H9 (cell line): ENCODE results near the gene FGF3. TPM values are rescaled to one million over a fixed set of nuclear protein-coding genes. Genes with fewer than 3 reads are reported as not detected.

ENCODE experiments used
- DNase-seq: peaks from one replicate; pipeline ENCODE4 v3.0.0-alpha.2; 2017
- H2AFZ ChIP-seq: one replicate; pipeline ENCODE4 v1.6.1; 2013; ENCODE audit warnings: mild to moderate bottlenecking, low read length, control low read depth, moderate library complexity
- H2AK5ac ChIP-seq: 2 replicates; pipeline ENCODE4 v1.6.1; 2013; ENCODE audit warnings: low read length, control low read depth, mixed read lengths; ENCODE audit not compliant: insufficient read length
- H2BK120ac ChIP-seq: one replicate; pipeline ENCODE4 v1.6.1; 2013; ENCODE audit warnings: low read depth, mild to moderate bottlenecking, low read length, control low read depth, inconsistent platforms; ENCODE audit not compliant: poor library complexity, severe bottlenecking
- H2BK12ac ChIP-seq: 2 replicates; pipeline ENCODE4 v1.6.1; 2013; ENCODE audit warnings: low read length, control low read depth, mixed read lengths, low read depth; ENCODE audit not compliant: insufficient read length
- H2BK15ac ChIP-seq: 2 replicates; pipeline ENCODE4 v1.6.1; 2013; ENCODE audit warnings: low read depth, low read length, control low read depth
- H2BK20ac ChIP-seq: one replicate; pipeline ENCODE4 v1.6.1; 2013; ENCODE audit warnings: low read depth, mild to moderate bottlenecking, low read length, control low read depth, inconsistent platforms; ENCODE audit not compliant: poor library complexity, severe bottlenecking
- H2BK5ac ChIP-seq: 2 replicates; pipeline ENCODE4 v1.6.1; 2013; ENCODE audit warnings: low read length, control low read depth, mixed read lengths; ENCODE audit not compliant: insufficient read length
- H3K14ac ChIP-seq: 2 replicates; pipeline ENCODE4 v1.6.1; 2013; ENCODE audit warnings: low read length, control low read depth; ENCODE audit not compliant: insufficient read depth
- H3K18ac ChIP-seq: 2 replicates; pipeline ENCODE4 v1.6.1; 2013; ENCODE audit warnings: low read depth, mild to moderate bottlenecking, mixed read lengths, low read length, control low read depth; ENCODE audit not compliant: insufficient read length
- H3K23ac ChIP-seq: 2 replicates; pipeline ENCODE4 v1.6.1; 2013; ENCODE audit warnings: low read length, control low read depth, mixed read lengths, low read depth; ENCODE audit not compliant: insufficient read length
- H3K23me2 ChIP-seq: 2 replicates; pipeline ENCODE4 v1.6.1; 2013; ENCODE audit warnings: low read depth, mild to moderate bottlenecking, mixed read lengths, low read length, control low read depth; ENCODE audit not compliant: insufficient read length, poor library complexity, severe bottlenecking
- H3K27ac ChIP-seq: 2 replicates; pipeline ENCODE4 v1.5.1; 2013; ENCODE audit warnings: low read length, control low read depth, mixed read lengths, low read depth; ENCODE audit not compliant: insufficient read length
- H3K27me3 ChIP-seq: 2 replicates; pipeline ENCODE4 v1.6.1; 2013; ENCODE audit warnings: low read length, control low read depth, inconsistent platforms; ENCODE audit not compliant: insufficient read depth
- H3K4ac ChIP-seq: 2 replicates; pipeline ENCODE4 v1.6.1; 2013; ENCODE audit warnings: low read depth, mild to moderate bottlenecking, control low read depth, inconsistent platforms, low read length, moderate library complexity
- H3K4me1 ChIP-seq: 2 replicates; pipeline ENCODE4 v1.6.1; 2013; ENCODE audit warnings: low read length, control low read depth, inconsistent platforms; ENCODE audit not compliant: insufficient read depth
- H3K4me2 ChIP-seq: 2 replicates; pipeline ENCODE4 v1.6.1; 2013; ENCODE audit warnings: low read length, control low read depth, mixed read lengths; ENCODE audit not compliant: insufficient read length, insufficient read depth
- H3K56ac ChIP-seq: 2 replicates; pipeline ENCODE4 v1.6.1; 2013; ENCODE audit warnings: low read depth, mild to moderate bottlenecking, mixed read lengths, low read length, control low read depth; ENCODE audit not compliant: insufficient read length
- H3K79me1 ChIP-seq: 2 replicates; pipeline ENCODE4 v1.6.1; 2013; ENCODE audit warnings: low read depth, mild to moderate bottlenecking, moderate library complexity, low read length, control low read depth, inconsistent platforms; ENCODE audit not compliant: insufficient read depth, poor library complexity, severe bottlenecking
- H3K79me2 ChIP-seq: 2 replicates; pipeline ENCODE4 v1.6.1; 2013; ENCODE audit warnings: low read length, control low read depth, inconsistent platforms; ENCODE audit not compliant: insufficient read depth
- H3K9ac ChIP-seq: 2 replicates; pipeline ENCODE4 v1.6.1; 2013; ENCODE audit warnings: low read length, control low read depth, mixed read lengths; ENCODE audit not compliant: insufficient read length; ENCODE audit errors: extremely low read depth
- H3K9me3 ChIP-seq: one replicate; pipeline ENCODE4 v1.6.1; 2013; ENCODE audit warnings: low read depth, low read length, inconsistent platforms; ENCODE audit not compliant: control insufficient read depth
- H3T11ph ChIP-seq: one replicate; pipeline ENCODE4 v1.6.1; 2013; ENCODE audit warnings: mild to moderate bottlenecking, low read length, control low read depth, inconsistent platforms
- H4K20me1 ChIP-seq: one replicate; pipeline ENCODE4 v1.6.1; 2013; ENCODE audit not compliant: control insufficient read depth, insufficient read length, insufficient read depth
- H4K5ac ChIP-seq: 2 replicates; pipeline ENCODE4 v1.6.1; 2013; ENCODE audit warnings: low read depth, mild to moderate bottlenecking, mixed read lengths, low read length, control low read depth; ENCODE audit not compliant: insufficient read length
- H4K8ac ChIP-seq: replicated peaks from 2 replicates; pipeline ENCODE4 v1.6.1; 2013; ENCODE audit warnings: low read length, control low read depth, mixed read lengths, low read depth; ENCODE audit not compliant: insufficient read length
- H4K91ac ChIP-seq: 2 replicates; pipeline ENCODE4 v1.6.1; 2013; ENCODE audit warnings: low read depth, mild to moderate bottlenecking, moderate library complexity, mixed read lengths, low read length, control low read depth; ENCODE audit not compliant: insufficient read length
- H3K27ac Mint-ChIP-seq, 3 experiments: 2 replicates in 2 of 3; 3 replicates in 1 of 3; pipeline ENCODE4 v1.8.0; 2020 to 2021; ENCODE audit warnings: mixed read lengths in 3 of 3, mild to moderate bottlenecking in 1 of 3, moderate library complexity in 1 of 3
- H3K27me3 Mint-ChIP-seq: 2 replicates; pipeline ENCODE4 v1.8.0; 2021; ENCODE audit warnings: low read depth, mild to moderate bottlenecking, moderate library complexity, mixed read lengths
- H3K36me3 Mint-ChIP-seq, 3 experiments: 2 replicates in 2 of 3; 3 replicates in 1 of 3; pipeline ENCODE4 v1.8.0; 2020 to 2021; ENCODE audit warnings: low read depth in 3 of 3, mixed read lengths in 3 of 3; ENCODE audit not compliant: insufficient read depth in 1 of 3
- H3K4me1 Mint-ChIP-seq, 2 experiments: 2 replicates each; pipeline ENCODE4 v1.8.0; 2020; ENCODE audit warnings: mixed read lengths in 2 of 2
- H3K4me3 Mint-ChIP-seq, 2 experiments: 2 replicates in 1 of 2; 3 replicates in 1 of 2; pipeline ENCODE4 v1.8.0; 2020 to 2021; ENCODE audit warnings: mild to moderate bottlenecking in 2 of 2, mixed read lengths in 2 of 2, moderate library complexity in 1 of 2
- H3K9me3 Mint-ChIP-seq, 2 experiments: 2 replicates in 1 of 2; 3 replicates in 1 of 2; pipeline ENCODE4 v1.8.0; 2020; ENCODE audit warnings: mild to moderate bottlenecking in 2 of 2, mixed read lengths in 2 of 2, moderate library complexity in 1 of 2
- WGBS: extraction: QIAGEN DNeasy Blood & Tissue Kit; methylation state at CpG from one replicate; pipeline ENCODE4 v1.1.7; 2013; ENCODE audit warnings: missing lambda C conversion rate, low lambda C conversion rate, mixed read lengths; ENCODE audit not compliant: insufficient read length; ENCODE audit errors: extremely low coverage; 5-methylcytosine and 5-hydroxymethylcytosine counted together
- total RNA-seq: library from RNA; stranded (reverse); gene quantifications from 2 replicates; pipeline ENCODE4 v1.2.1, GENCODE V29; 2021
- TF ChIP-seq, protein P1 (sequence below): fragments of 200-600 bp; sonication (generic); conservative IDR thresholded peaks from 3 replicates; pipeline ENCODE4 v1.8.0; 2021; ENCODE audit warnings: antibody characterized with exemption, mild to moderate bottlenecking

FGF3 gene
- total RNA-seq, 1 experiment from 2014 or later: not detected

GRCh38 chr11:69771466-69771865 is 47.8 kb downstream of the FGF3 start:
- H4K91ac ChIP-seq: no peak overlapping the region
- no peaks in the 10 kb centered on the region for H4K20me1 ChIP-seq
- TF ChIP-seq, protein P1, sequence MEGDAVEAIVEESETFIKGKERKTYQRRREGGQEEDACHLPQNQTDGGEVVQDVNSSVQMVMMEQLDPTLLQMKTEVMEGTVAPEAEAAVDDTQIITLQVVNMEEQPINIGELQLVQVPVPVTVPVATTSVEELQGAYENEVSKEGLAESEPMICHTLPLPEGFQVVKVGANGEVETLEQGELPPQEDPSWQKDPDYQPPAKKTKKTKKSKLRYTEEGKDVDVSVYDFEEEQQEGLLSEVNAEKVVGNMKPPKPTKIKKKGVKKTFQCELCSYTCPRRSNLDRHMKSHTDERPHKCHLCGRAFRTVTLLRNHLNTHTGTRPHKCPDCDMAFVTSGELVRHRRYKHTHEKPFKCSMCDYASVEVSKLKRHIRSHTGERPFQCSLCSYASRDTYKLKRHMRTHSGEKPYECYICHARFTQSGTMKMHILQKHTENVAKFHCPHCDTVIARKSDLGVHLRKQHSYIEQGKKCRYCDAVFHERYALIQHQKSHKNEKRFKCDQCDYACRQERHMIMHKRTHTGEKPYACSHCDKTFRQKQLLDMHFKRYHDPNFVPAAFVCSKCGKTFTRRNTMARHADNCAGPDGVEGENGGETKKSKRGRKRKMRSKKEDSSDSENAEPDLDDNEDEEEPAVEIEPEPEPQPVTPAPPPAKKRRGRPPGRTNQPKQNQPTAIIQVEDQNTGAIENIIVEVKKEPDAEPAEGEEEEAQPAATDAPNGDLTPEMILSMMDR: no peak
- H3K27me3 ChIP-seq: peaks cover 21% of the 10 kb centered on the region
- H3K4me1 Mint-ChIP-seq: peaks cover 34 to 44% of the 10 kb centered on the region in 2 experiments
- DNase-seq: no peak
- no peak overlapping the region for H4K8ac ChIP-seq
- no peak overlapping the region for H3K14ac ChIP-seq
- no peak overlapping the region for H3K9ac ChIP-seq
- H3K4me1 ChIP-seq: peaks cover 13% of the 10 kb centered on the region; the same call in 1 of the 2 replicates
- H2BK120ac ChIP-seq: no peak overlapping the region
- H3K27me3 Mint-ChIP-seq: peaks cover 49% of the 10 kb centered on the region
- H3K9me3 ChIP-seq: no peaks in the 10 kb centered on the region
- no peak overlapping the region for H2AFZ ChIP-seq
- H3K23me2 ChIP-seq: peaks cover 4% of the 10 kb centered on the region
- H3K79me2 ChIP-seq: no peaks in the 10 kb centered on the region
- peaks cover 3 to 10% of the 10 kb centered on the region in 2 experiments; a peak in 2 of 5 replicates for H3K9me3 Mint-ChIP-seq
- no peak overlapping the region for H2BK20ac ChIP-seq
- no peak overlapping the region for H4K5ac ChIP-seq
- H2AK5ac ChIP-seq: no peak overlapping the region
- H3K36me3 Mint-ChIP-seq: peaks cover 0 to 5% (median 0%) of the 10 kb centered on the region in 3 experiments; a peak in 2 of 7 replicates
- peak overlapping the region in 1 of 3 experiments; percentile 79; a peak in 2 of 7 replicates for H3K27ac Mint-ChIP-seq
- peak overlapping the region; percentile 17 for H3K4me2 ChIP-seq
- H3K4me3 Mint-ChIP-seq: peak overlapping the region; percentile 30 to 33; a peak in 4 of 5 replicates
- H2BK12ac ChIP-seq: no peak overlapping the region
- no peak overlapping the region for H2BK5ac ChIP-seq
- H2BK15ac ChIP-seq: no peak overlapping the region
- H3T11ph ChIP-seq: no peak overlapping the region
- H3K27ac ChIP-seq: no peak overlapping the region
- H3K79me1 ChIP-seq: no peaks in the 10 kb centered on the region
- WGBS: no CpG with 5 or more reads among the region's 7 CpGs
- H3K23ac ChIP-seq: no peak overlapping the region
- H3K56ac ChIP-seq: no peak overlapping the region
- no peak overlapping the region for H3K18ac ChIP-seq
- H3K4ac ChIP-seq: no peak overlapping the region
